ENCODE data around the gene SLC22A16.

The SLC22A16 gene

DNA sequence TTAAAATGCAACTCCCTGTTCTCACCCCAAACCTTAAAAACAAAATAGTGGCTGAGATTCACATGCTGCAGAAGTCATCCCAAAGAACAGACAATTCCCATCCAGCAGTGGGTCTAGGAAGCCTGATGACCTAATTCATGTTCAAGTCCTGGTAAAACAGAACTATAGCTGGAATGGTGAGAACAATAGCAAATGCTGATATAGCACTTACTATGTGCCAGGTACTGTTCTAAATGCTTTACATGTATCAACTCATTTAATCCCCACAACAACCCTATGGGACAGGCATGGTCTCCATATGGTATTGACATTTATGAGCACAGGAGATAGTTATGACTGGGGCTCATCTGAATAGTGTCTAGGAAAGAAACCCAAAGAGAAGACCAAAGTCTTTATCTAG, 66.6 kb downstream of the SLC22A16 start:
- in situ Hi-C loops (cut with HindIII; ENCODE audit: low sequenced_read_pairs), result no loop called here

- in situ Hi-C loops (cut with HindIII; ENCODE audit: low sequenced_read_pairs), result no loop called here
Measured at GRCh38 chr6:110408901-110409300, 67.5 kb downstream of the SLC22A16 start.

DNA sequence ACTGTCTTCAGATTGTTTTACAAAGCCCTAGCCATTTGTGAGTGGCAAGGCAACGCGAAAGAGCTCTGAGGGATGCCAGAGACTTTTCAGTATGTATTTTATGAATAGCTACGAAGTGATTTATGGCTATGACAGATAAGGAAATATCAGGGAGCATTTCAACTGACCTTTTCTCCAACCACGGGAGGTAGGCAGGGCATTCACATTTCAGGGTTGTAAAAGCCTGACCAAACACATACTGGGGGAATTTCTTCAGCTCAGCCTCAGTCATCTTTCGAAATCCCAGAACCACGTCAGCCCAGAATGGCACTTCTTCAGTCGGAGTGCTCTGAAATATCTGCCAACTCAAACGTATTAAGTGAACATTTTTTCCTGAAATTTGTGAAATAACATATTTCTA, 71.8 kb downstream of the SLC22A16 start:
- in situ Hi-C loops (cut with HindIII; ENCODE audit: low sequenced_read_pairs), result no loop called here

DNA sequence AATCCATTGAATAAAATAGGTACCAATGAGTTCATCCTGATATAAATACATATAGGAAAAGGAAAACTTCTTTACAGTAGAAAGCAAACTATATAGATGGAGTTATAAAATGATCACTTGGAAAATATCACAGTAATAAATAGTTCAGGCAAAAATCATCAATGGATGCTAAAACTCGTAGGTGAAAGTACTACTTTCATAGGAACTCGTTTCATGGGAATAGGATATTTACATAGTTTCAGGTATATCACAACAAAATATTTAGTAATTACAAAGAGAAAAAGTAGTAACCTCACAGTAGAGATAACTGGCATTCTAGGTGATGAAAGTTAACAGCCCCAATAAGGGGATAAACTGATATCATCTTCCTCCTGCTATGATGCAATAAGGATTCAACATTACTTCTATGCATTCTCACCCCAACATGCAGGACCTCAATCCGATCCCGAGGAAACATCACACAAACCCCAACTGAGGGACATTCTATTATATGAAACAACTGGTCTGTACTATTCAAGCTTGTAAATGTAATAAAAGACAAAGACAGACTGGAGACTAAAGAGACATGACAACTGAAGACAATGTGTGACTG, 74.7 kb downstream of the SLC22A16 start:
- in situ Hi-C loops (cut with HindIII; ENCODE audit: low sequenced_read_pairs), result no loop called here

DNA sequence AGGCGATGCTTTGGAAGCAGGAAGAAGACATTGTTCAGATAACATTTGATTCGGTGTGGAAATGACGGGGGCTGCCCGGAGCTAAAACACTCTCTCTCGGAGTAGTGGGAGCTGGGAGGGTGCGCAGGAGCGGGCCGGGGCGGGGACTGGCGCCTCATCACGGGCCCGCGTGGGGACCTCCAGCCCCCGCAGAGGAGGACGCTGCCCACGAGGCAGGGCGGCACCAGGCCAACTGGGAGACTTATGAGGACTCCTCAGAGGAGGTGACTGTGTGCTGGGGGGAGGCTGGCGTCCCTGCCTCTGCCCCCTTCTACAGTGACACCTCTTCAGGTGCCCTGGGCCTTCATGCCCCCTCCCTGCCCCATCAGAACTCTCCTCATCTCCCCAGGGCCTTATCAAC, 76.2 kb downstream of the SLC22A16 start:
- in situ Hi-C loops (cut with HindIII; ENCODE audit: low sequenced_read_pairs), result no loop called here

DNA sequence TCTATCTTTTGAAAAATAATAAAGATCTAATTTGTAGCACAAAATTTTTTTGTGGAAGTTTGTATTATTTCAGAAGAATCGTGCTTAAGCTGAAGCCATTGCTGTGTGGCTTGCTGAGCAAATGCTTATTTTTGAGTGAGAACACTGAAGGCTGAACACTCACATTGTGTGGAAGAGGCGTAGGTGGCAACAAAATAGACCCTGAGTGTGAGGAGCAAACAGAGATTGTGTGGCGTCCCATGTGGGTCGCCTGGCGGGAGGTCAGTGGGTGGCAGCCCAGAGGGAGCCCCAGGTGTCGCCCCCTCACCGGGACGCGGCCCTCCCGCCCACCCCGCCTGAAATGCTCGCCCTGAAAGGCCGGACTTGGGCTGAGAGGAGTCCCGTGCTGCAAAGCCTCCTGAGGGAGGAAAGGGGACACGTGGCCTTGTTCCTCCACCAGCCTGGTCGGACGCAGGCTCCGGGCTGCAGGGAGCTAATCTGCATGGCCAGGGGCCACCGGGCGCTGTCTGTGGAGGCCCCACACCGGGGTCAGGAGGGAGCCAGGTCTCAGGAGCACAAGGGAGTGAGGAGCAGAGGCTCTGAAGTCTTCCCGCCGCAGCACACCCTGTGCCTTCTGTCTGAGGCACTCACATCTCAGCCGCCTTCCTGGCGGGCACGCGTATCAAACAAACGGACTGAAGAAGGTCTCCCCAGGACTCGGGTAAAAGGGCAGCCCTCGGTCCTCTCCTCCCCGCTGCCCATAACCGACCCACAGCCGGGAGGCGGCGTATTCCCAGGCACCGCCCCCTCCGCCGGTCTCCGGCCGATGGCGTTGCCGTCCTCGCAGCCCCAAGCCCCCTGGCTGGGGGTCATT, 77.0 kb downstream of the SLC22A16 start:
- in situ Hi-C loops (cut with HindIII; ENCODE audit: low sequenced_read_pairs), result no loop called here

GRCh38 chr6:110398778-110399177, 77.6 kb downstream of the SLC22A16 start:
- in situ Hi-C loops (cut with HindIII; ENCODE audit: low sequenced_read_pairs), result no loop called here

GRCh38 chr6:110395221-110395620, 81.2 kb downstream of the SLC22A16 start:
- in situ Hi-C loops (cut with HindIII; ENCODE audit: low sequenced_read_pairs), result no loop called here

DNA sequence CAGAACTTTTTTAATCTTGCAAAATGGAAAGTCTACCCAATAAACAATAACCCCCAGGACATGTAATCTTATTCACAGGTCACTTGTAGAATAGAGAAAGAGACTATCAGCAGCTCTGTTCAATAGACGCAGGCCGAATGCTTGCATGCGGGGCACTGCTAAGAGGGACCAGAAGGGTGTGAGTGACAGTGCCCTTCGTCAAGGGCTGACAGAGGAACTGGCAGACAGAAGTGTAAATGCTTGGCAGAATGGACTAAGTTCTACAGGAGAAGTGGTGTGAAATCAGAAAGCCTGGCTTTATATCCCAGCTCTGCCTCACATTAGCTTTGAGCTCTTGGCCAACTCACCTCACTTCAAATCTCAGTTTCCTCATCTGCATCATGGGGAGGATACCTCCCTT, 82.0 kb downstream of the SLC22A16 start:
- in situ Hi-C loops (cut with HindIII; ENCODE audit: low sequenced_read_pairs), result no loop called here

GRCh38 chr6:110392727-110393126, 83.7 kb downstream of the SLC22A16 start:
- in situ Hi-C loops (cut with HindIII; ENCODE audit: low sequenced_read_pairs), result no loop called here

- in situ Hi-C loops (cut with HindIII; ENCODE audit: low sequenced_read_pairs), result no loop called here
Measured at GRCh38 chr6:110390404-110390803, 86.0 kb downstream of the SLC22A16 start.

DNA sequence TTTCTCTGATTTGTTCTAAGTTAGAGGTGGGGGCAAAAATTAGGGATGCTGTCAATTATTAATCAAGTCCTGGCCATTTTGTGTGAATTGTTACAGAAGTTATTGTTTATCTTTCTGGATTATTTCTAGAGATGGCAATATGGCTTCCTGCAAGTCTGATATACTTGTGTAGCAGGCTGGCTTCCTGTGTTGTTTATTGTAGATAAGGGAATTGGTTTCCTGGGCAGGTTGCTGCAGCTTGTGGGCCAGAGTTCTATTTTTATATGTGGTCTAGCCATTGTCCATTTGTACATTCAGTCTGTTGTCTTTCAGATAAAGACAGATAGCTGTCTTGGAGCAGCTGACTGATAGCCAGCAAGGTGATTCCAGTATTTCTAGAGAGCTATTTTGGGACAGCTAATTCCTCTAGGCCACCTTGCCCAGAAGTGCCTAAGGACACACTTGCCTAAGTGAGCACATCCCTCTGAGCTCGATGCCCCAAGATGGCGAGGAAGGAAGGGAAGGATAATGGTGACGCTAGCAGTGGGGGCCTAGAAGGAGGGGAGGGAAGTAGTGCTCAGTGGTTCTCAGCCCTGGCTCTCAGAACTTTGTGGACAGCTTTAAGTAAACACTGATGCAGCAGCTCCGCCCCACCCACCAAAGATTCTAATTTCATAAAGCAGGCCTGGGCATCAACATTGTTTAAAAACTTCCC, 86.6 kb downstream of the SLC22A16 start:
- in situ Hi-C loops (cut with HindIII; ENCODE audit: low sequenced_read_pairs), result loop anchor here (10.0 kb wide), 1 partner anchor 215 kb away; the partner anchor contains the start of gene WASF1

GRCh38 chr6:110387986-110388385, 88.4 kb downstream of the SLC22A16 start:
- in situ Hi-C loops (cut with HindIII; ENCODE audit: low sequenced_read_pairs), result loop anchor here (10.0 kb wide), 1 partner anchor 213 kb away; the partner anchor contains the start of gene WASF1

DNA sequence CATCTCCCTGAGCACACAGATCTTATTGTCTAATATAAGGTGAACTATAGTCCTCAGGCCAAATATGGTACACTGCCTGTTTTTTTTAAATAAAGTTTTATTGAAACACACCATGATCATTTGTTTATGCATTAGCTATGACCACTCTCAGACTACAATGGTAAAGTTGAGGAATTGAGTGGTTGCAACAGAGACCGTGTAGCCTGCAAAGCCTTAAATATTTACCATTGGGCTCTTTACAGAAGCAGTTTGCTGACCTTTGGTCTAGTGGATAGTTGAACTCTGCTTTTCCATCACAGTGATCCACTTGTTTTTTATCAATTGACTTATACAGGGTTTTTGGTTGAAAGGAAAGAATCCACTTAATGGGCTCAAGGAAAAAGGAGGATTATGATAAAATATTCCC, 91.0 kb downstream of the SLC22A16 start:
- in situ Hi-C loops (cut with HindIII; ENCODE audit: low sequenced_read_pairs), result loop anchor here (10.0 kb wide), 1 partner anchor 211 kb away; the partner anchor contains the start of gene WASF1

GRCh38 chr6:110378552-110378951, 97.9 kb downstream of the SLC22A16 start:
- in situ Hi-C loops (cut with HindIII; ENCODE audit: low sequenced_read_pairs), result no loop called here

Data from DLD1 (cell line).